Ascending aorta (tissue), 2 donors: ENCODE results near the gene DSN1. TPM values are rescaled to one million over a fixed set of nuclear protein-coding genes. Genes with fewer than 3 reads are reported as not detected.

Experiments used
- DNase-seq, 2 donors: peaks; one replicate each; pipeline ENCODE4 v3.0.0-alpha.2; 2019; ENCODE audit warnings: low spot score in 2 of 2
- H3K27ac ChIP-seq, 2 donors: fragments of 200-600 bp; sonication (generic); one replicate each; pipeline ENCODE4 v1.5.1; 2016 to 2017; ENCODE audit warnings: mild to moderate bottlenecking in 1 of 2
- H3K27me3 ChIP-seq: fragments of 200-600 bp; sonication (generic); one replicate; pipeline ENCODE4 v1.5.1; 2017
- H3K36me3 ChIP-seq, 2 donors: fragments of 200-600 bp; sonication (generic); one replicate each; pipeline ENCODE4 v1.5.1; 2016
- H3K4me1 ChIP-seq, 2 donors: fragments of 200-600 bp; sonication (generic); one replicate each; pipeline ENCODE4 v1.5.1; 2016 to 2017; ENCODE audit warnings: mild to moderate bottlenecking in 1 of 2
- H3K4me3 ChIP-seq, 2 donors: fragments of 200-600 bp; sonication (generic); one replicate each; pipeline ENCODE4 v1.5.1; 2016 to 2017; ENCODE audit warnings: mild to moderate bottlenecking in 1 of 2
- H3K9me3 ChIP-seq, 2 donors: fragments of 200-600 bp; sonication (generic); one replicate each; pipeline ENCODE4 v1.5.1; 2016
- intact Hi-C: fragments of 100-400 bp; cut with DNase I; formaldehyde crosslinking; loops from one replicate; pipeline ENCODE4 v1.15.1; 2023
- total RNA-seq: library from RNA; depleted of rRNA; stranded (reverse); fragments of >200 nt; gene quantifications from one replicate; pipeline ENCODE4 v1.1.0, GENCODE V29; 2016
- TF ChIP-seq, protein P1 (sequence below), 3 experiments: fragments of 200-600 bp in 2 of 3; fragments of 450-650 bp in 1 of 3; sonication (generic) in 2 of 3; IDR thresholded peaks; one replicate each; pipeline ENCODE4 v1.5.1; 2016 to 2019; ENCODE audit warnings: antibody characterized with exemption in 3 of 3, mild to moderate bottlenecking in 1 of 3, moderate library complexity in 1 of 3

DSN1 gene
- total RNA-seq, 1 donor from 2014 or later = 26.9 TPM

DNA sequence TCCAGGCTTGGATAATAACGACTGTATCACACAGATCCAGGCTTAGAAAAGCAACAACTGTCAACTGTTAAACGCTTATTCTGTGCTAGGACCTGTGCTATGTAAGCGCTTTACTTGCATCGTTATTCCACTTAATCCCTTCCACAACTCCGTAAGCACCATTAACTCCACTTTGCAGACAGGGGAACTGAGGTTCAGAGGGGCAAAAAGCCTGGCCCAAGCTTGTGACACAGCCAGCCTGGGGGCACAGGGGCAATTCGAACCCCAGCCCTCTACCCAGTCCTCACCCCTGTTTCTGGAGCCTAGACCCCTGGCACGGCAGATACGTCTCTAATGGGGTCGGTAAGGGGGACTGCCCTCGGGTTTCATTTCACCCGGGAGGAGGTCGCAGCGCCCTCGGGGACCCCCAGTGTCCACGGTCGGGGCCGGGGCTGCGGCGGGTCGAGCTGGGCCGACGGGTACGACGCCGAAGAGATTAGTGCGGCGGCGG, 411 bp downstream of the DSN1 start:
- Histone ChIP-seq H3K27ac (peak overlapping the region; percentile 97 to 98), H3K9me3 (no peaks in the 10 kb centered on the region), H3K4me1 (peaks cover 3 to 19% of the 10 kb centered on the region in 2 donors), H3K36me3 (no peaks in the 10 kb centered on the region), H3K4me3 (peak overlapping the region; percentile 72 to 85), H3K27me3 (no peaks in the 10 kb centered on the region)
- DNase-seq = no peak
- TF ChIP-seq, protein P1, sequence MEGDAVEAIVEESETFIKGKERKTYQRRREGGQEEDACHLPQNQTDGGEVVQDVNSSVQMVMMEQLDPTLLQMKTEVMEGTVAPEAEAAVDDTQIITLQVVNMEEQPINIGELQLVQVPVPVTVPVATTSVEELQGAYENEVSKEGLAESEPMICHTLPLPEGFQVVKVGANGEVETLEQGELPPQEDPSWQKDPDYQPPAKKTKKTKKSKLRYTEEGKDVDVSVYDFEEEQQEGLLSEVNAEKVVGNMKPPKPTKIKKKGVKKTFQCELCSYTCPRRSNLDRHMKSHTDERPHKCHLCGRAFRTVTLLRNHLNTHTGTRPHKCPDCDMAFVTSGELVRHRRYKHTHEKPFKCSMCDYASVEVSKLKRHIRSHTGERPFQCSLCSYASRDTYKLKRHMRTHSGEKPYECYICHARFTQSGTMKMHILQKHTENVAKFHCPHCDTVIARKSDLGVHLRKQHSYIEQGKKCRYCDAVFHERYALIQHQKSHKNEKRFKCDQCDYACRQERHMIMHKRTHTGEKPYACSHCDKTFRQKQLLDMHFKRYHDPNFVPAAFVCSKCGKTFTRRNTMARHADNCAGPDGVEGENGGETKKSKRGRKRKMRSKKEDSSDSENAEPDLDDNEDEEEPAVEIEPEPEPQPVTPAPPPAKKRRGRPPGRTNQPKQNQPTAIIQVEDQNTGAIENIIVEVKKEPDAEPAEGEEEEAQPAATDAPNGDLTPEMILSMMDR (IDR thresholded peaks at IDR 0.05) = no peak
- intact Hi-C loops = loop anchor here (1.0 to 5.0 kb wide), 3 partner anchors 27 to 231 kb away; partner anchors contain the start of genes MYL9 and NDRG3

- no peak overlapping the region for H3K27ac ChIP-seq
- DNase-seq = no peak
- no peak overlapping the region for H3K4me3 ChIP-seq
- intact Hi-C loops = loop anchor here (5.0 kb wide), 1 partner anchor 228 kb away; the partner anchor contains the start of gene MYL9
- no peaks in the 10 kb centered on the region for H3K27me3 ChIP-seq
- no peaks in the 10 kb centered on the region for H3K36me3 ChIP-seq
- TF ChIP-seq, protein P1 (IDR thresholded peaks at IDR 0.05) = no peak
- peaks cover 3 to 19% of the 10 kb centered on the region in 2 donors for H3K4me1 ChIP-seq
- H3K9me3 ChIP-seq = no peaks in the 10 kb centered on the region
Observed at GRCh38 chr20:36770680-36771079, 2.9 kb downstream of the DSN1 start.

DNA sequence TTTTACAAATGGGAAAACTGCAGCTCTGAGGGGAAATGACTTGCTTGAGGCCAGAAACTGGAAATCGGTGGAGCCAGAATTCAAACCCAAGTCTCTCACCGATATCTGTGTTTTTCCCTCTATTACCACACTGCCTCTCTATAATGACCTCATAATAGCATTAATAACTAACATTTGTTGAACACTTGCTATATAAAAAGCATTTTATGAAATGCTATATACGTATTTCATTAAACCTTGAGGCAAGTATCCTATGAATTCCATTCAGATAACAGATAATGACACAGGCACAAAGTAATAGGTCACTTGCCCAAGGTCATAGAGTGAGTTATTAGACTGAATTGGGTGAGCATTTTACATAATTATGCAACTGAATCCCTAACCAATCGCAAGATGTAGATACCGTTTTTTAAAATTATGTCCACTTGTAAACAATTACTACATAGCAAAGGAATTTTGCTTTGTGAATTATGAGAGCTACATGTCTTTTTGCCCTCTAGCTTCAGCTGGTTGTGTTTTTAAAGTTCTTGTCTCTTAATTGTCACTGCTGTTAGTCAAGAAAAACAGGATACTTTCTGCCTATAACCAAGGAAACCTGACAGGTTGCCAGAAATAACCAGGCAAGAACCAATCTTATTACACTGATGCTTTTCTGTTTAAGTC, 4.7 kb downstream of the DSN1 start:
- TF ChIP-seq, protein P1 (IDR thresholded peaks at IDR 0.05) = no peak
- Histone ChIP-seq H3K27ac (peak overlapping the region in 1 of 2 donors; percentile 35), H3K27me3 (no peaks in the 10 kb centered on the region), H3K9me3 (no peaks in the 10 kb centered on the region), H3K4me3 (no peak overlapping the region), H3K36me3 (no peaks in the 10 kb centered on the region), H3K4me1 (peaks cover 3 to 7% of the 10 kb centered on the region in 2 donors)
- intact Hi-C loops = no loop called here
- no peak for DNase-seq

DNA sequence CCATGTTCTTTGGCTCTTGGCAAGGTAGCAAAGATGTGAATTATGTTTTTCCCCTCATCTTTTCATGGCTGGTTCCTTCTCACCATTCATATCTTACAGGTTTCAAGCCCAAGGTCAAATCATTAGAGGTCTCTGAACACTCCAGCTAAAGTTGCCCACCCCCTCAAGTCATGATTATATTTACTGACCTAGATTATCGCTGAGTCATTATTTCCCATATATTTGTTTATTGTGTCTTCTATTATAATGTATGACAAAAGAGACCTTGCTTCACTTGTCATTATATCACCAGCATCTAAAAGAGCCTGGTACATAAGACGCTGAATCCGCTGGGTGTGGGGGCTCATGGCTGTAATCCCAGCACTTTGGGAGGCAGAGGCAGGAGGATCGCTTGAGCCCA, 12.4 kb downstream of the DSN1 start:
- Histone ChIP-seq H3K27ac (no peak overlapping the region), H3K4me1 (no peaks in the 10 kb centered on the region), H3K36me3 (no peaks in the 10 kb centered on the region), H3K4me3 (no peak overlapping the region), H3K27me3 (no peaks in the 10 kb centered on the region), H3K9me3 (no peaks in the 10 kb centered on the region)
- TF ChIP-seq, protein P1 (IDR thresholded peaks at IDR 0.05) = no peak
- no peak for DNase-seq
- intact Hi-C loops = no loop called here

- H3K4me1 ChIP-seq = no peaks in the 10 kb centered on the region
- H3K4me3 ChIP-seq = no peak overlapping the region
- no peaks in the 10 kb centered on the region for H3K36me3 ChIP-seq
- H3K9me3 ChIP-seq = no peaks in the 10 kb centered on the region
- intact Hi-C loops = no loop called here
- H3K27ac ChIP-seq = no peak overlapping the region
- no peak for DNase-seq
- no peaks in the 10 kb centered on the region for H3K27me3 ChIP-seq
- TF ChIP-seq, protein P1 (IDR thresholded peaks at IDR 0.05) = no peak
Observed at GRCh38 chr20:36760647-36761046, 12.9 kb downstream of the DSN1 start.
